Measurements from ENCODE around the gene SP4.

The SP4 gene

DNA sequence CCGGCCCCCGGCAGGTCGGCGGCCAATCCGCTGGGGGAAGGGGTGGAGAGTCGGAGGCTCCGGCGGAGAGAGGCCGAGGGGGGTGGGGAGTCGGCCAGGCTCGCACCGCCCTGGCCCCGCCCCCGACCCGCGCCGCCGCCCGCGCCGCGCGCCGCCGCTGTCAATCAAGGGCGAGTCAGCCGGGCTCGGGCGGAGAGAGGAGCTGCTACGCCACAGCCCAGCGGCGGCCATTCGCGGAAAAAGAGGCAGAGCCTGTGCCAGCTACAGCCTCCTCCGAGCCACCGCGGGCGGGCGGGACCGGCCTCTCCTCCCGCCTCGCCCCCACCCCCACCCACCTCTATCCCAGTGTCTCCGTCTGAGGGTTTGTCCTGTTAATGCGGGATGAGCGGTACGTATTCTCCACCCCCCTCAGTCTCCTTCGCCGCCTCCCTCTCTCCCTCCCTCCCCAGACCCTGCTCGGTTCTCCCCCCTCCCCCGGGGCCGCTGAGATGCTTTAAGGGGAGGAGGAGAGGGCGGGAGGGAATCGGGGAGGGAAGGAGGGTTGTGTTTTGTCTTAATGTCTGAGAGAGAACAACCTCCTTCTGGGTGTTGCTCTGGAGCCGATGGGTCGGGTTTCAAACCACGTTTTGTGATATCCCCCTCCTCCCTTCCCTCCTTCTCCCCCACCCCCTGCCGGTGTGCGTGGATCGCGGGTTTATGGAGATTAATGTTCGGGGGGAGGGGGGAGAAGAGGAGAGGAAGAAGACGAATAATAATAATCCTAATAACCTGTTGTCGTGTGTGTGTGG is at the start of gene SP4:
Gene SP4, plus strand, starts transcription at position 213 of the 788 bp plus-strand sequence. Its CDS starts 169 bp downstream, at position 382.
- peak; percentile 93 for DNase-seq

DNA sequence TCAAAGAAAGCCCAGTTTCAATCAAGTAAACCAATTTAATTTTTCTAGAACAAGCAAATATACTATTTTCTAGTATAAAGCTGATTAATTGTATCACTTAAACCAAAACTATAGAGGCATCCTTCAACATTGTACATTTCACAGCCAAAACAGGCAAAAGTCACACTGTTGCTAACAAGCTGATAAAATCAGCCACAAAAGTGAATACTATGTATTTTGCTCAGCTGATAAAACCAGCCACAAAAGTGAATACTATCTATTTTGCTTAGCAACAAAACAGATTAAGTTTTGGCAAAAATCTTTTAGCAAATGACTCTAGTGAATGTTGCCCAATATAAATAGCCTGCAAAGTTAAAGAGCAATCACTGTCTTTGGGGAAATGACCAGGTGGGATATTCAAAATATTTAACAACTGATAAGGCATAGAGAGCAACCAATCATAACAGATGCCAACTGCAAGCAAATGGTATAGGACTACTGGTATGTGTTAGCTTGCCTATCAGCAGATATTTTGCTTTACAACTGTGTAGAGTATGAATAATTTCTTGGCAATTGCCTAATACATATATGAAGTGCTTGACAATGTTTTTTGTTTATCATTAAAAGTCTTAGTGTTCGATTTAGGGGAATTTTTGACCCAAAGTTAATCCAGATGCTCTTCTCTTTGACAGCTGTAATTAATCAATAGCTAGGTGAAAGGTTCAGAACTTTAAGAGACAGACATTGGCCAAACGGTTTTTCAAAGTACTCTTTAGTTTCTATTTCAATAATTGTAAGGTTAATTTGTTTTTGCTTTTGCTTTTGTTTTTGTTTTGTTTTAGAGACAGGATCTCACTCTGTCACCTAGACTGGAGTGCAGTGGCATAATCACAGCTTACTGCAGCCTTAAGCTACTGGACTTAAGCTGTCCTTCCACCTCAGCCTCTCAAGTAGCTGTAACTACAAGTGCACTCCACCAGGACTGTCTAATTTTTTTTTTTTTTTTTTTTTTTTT is 44.4 kb upstream of the SP4 start:
- DNase-seq, result no peak

GRCh38 chr7:21393937-21394336 is 33.9 kb upstream of the SP4 start:
- DNase-seq, result no peak

GRCh38 chr7:21401944-21402343 is 25.9 kb upstream of the SP4 start:
- no peak for DNase-seq

- DNase-seq, result no peak
These were observed 19.9 kb upstream of the SP4 start for GRCh38 chr7:21407796-21408480.

DNA sequence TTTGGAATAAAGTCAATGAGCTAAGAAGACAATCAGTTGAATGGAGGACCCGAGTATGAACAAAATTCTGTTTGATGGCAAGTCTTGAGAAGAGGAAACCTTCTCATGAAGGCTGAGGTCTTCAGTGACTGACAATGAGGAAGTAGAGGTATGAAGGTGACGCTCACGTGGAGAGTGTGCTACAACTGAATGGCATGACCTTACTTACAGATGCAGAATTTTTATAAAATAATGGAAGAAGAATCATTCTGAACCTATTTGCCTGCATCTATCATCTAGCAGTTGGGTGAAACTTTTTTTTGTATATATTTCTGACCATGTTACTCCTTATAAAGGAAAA is 19.4 kb upstream of the SP4 start:
- DNase-seq, result no peak

GRCh38 chr7:21412410-21412851 is 15.5 kb upstream of the SP4 start:
- DNase-seq, result no peak

DNA sequence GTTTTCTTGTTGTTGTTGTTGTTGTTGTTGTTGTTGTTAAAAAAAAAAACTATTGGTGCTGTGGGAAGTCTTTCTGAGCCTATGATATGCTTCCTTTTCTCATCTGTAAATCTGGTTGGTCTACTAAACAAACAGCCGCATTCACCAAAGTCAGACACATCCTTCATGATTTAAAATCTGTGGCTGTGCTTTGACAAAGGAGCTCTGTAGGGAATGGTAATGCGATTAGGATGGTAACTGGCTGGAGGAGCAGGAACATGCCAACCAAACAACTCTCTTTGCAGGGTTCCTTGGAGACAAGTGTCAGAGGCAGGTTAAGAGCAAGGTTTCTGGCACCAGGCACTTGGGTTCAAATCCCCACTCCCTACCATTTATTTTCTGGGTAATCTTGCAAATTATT is 14.9 kb upstream of the SP4 start:
- DNase-seq, result no peak

GRCh38 chr7:21413502-21413901 is 14.4 kb upstream of the SP4 start:
- no peak for DNase-seq

GRCh38 chr7:21414795-21415393 is 13.0 kb upstream of the SP4 start:
- DNase-seq, result no peak

DNA sequence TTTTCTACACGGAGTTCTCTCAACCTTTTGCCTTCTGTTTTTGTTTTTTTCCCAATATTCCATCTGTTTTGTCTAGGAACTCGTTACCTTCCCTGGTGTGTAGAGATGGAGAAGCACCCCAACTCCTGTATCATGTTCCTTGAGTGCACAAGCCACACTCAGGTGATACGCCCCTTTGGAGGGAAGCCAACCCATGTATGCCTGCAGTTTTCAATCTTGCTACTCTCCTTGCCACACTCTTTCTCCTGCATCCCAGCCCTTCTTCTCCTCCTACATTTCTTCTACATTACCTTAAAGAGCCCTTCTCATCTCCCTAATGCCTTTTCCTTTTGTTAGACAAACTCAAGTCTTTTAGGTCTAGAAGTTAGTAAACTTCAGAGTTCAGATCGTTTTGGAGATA is 10.2 kb upstream of the SP4 start:
- DNase-seq, result no peak

- DNase-seq, result no peak
These were observed 5.1 kb upstream of the SP4 start for GRCh38 chr7:21422751-21423150.

DNA sequence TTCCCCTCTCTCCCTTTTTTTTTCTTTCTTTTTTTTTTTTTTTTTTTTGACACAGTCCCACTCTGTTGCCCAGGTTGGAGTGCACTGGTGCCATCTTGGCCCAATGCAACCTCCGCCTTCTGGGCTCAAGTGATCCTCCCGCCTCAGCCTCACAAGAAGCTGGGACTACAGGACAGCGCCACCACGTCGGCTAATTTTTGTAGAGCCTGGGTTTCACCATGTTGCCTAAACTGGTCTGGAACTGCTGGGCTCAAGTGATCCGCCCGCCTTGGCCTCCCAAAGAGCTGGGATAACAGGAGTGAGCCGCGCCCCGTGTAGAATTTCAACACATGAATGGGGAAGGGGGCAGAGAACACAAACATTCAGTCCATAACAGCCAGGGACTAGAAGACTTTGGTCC is 2.6 kb upstream of the SP4 start:
- no peak for DNase-seq

- no peak for DNase-seq
These were observed 1.3 kb upstream of the SP4 start for GRCh38 chr7:21426286-21427181.

DNA sequence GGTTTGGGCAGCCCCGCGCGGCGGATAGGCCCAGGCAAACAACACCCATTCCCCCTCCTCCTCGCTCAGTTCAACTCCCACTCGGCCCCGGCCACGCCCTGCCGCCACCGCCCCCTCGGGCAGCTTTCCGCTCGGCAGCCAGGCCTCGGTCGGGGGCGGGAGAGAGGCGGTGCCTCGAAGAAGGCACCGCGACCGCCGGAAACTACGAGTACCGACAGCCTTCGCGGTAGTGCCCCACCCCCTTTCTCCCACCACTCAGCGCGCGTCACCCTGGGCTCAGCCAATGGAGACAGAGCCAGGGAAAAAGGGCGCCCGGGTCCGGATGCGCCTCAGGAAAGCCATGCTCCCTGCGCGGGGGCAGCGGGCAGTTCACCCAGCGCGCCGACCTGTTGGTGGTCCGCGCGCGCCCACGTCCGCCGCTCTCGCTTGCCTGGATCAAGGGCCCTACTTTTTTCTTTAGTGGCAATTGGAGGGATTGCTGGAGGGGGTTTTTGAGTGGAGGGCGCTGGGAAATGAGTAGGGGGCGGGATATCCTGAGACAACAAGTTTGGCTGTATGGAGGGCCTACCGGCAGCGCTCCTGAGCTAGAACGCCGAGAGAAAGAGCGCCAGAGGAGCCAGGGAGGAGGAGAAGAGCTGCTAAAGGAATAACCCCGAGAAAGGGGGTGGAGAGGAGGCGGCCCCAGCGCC is 557 bp upstream of the SP4 start:
- peak; percentile 98 for DNase-seq

GRCh38 chr7:21428659-21428941 is 717 bp downstream of the SP4 start:
- no peak for DNase-seq

DNA sequence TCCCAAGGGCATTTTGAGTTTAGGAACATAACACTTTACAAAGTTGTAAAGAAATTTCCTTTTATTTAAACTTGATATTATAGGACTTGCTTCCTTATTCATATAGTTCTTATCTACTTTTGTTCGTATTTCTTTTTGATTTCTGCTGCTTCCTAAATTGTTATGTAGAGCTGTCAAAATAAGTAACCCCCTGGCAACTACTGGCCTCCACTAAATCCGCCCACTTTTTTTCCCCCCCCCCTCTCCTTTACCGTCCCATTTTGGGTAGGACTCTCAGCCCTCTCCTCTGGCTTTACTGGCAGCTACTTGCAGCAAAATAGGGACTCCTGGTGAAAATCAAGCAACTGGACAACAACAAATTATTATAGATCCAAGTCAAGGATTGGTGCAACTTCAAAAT is 1.1 kb downstream of the SP4 start:
- DNase-seq, result no peak

DNA sequence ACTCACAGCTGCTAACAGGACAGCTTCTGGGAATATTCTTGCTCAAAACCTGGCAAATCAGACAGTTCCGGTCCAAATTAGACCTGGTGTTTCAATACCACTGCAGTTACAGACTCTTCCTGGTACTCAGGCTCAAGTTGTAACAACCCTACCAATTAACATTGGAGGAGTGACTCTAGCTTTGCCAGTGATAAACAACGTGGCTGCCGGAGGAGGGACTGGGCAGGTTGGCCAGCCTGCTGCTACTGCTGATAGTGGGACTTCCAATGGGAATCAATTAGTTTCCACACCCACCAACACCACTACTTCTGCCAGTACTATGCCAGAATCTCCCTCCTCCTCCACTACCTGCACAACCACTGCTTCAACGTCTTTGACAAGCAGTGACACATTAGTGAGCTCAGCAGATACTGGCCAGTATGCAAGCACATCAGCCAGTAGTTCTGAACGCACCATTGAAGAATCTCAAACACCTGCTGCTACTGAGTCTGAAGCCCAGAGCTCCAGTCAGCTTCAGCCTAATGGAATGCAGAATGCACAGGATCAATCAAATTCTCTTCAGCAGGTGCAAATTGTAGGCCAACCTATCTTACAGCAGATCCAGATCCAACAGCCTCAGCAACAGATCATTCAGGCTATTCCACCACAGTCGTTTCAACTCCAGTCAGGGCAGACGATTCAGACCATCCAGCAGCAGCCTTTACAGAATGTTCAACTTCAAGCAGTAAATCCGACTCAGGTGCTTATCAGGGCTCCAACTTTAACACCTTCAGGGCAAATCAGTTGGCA is 2.1 kb downstream of the SP4 start:
- DNase-seq, result no peak

- no peak for DNase-seq
These were observed 2.7 kb downstream of the SP4 start for GRCh38 chr7:21430575-21430954.

- no peak for DNase-seq
These were observed 15.4 kb downstream of the SP4 start for GRCh38 chr7:21443149-21443841.

All from GDM1 (cell line).